Immature natural killer cell (primary cell): ENCODE measurements around the gene WNT3A. TPM values are rescaled to one million over a fixed set of nuclear protein-coding genes. Genes with fewer than 3 reads are reported as not detected.

Experiments used
- DNase-seq, 3 donors: peaks; one replicate each; pipeline ENCODE4 v3.0.0; 2022; ENCODE audit warnings: mixed read lengths in 1 of 3
- H3K27ac Mint-ChIP-seq, 6 donors: one replicate each; pipeline ENCODE4 v1.8.0; 2020; ENCODE audit warnings: mixed read lengths in 6 of 6, mild to moderate bottlenecking in 5 of 6, inconsistent platforms in 4 of 6, moderate library complexity in 3 of 6
- H3K27me3 Mint-ChIP-seq, 3 donors: one replicate each; pipeline ENCODE4 v1.8.0; 2020 to 2021; ENCODE audit warnings: low read depth in 3 of 3, mild to moderate bottlenecking in 3 of 3, mixed read lengths in 3 of 3, moderate library complexity in 3 of 3, inconsistent platforms in 1 of 3
- H3K36me3 Mint-ChIP-seq, 3 donors: one replicate each; pipeline ENCODE4 v1.8.0; 2020; ENCODE audit warnings: mixed read lengths in 3 of 3, inconsistent platforms in 2 of 3, mild to moderate bottlenecking in 2 of 3
- H3K4me1 Mint-ChIP-seq, 2 donors: one replicate each; pipeline ENCODE4 v1.8.0; 2020; ENCODE audit warnings: inconsistent platforms in 2 of 2, mild to moderate bottlenecking in 2 of 2, mixed read lengths in 2 of 2, moderate library complexity in 1 of 2
- H3K4me3 Mint-ChIP-seq, 5 donors: one replicate each; pipeline ENCODE4 v1.8.0; 2020; ENCODE audit warnings: mild to moderate bottlenecking in 5 of 5, mixed read lengths in 5 of 5, inconsistent platforms in 3 of 5, moderate library complexity in 3 of 5
- H3K9me3 Mint-ChIP-seq, 6 donors: one replicate each; pipeline ENCODE4 v1.8.0; 2020; ENCODE audit warnings: mild to moderate bottlenecking in 6 of 6, mixed read lengths in 6 of 6, inconsistent platforms in 4 of 6, moderate library complexity in 3 of 6
- polyA plus RNA-seq, 3 donors: library from polyadenylated mRNA; unstranded; fragments of 300-500 nt; fragmentation: Illumina TruSeq; gene quantifications; one replicate each; pipeline ENCODE4 v1.2.3, GENCODE V29; 2021

The WNT3A gene
- polyA plus RNA-seq, 3 donors from 2014 or later: not detected

- Mint-ChIP-seq H3K27me3 (peaks cover 8 to 31% (median 17%) of the 10 kb centered on the region in 3 donors), H3K4me1 (peaks cover 65 to 67% of the 10 kb centered on the region in 2 donors), H3K9me3 (no peaks in the 10 kb centered on the region), H3K36me3 (peaks cover 0 to 5% (median 0%) of the 10 kb centered on the region in 3 donors), H3K4me3 (peak overlapping the region; percentile 94 to 98 (median 94)), H3K27ac (peak overlapping the region; percentile 94 to 98 (median 96))
- no peak for DNase-seq
These were observed 77.5 kb downstream of the WNT3A start for GRCh38 chr1:228084325-228084724.

GRCh38 chr1:228084797-228085196 is 78.0 kb downstream of the WNT3A start:
- Mint-ChIP-seq H3K9me3 (no peaks in the 10 kb centered on the region), H3K27me3 (peaks cover 8 to 34% (median 17%) of the 10 kb centered on the region in 3 donors), H3K4me1 (peaks cover 70 to 72% of the 10 kb centered on the region in 2 donors), H3K27ac (peak overlapping the region; percentile 94 to 98 (median 96)), H3K4me3 (peak overlapping the region; percentile 94 to 98 (median 94)), H3K36me3 (peaks cover 0 to 5% (median 0%) of the 10 kb centered on the region in 3 donors)
- DNase-seq: no peak

DNA sequence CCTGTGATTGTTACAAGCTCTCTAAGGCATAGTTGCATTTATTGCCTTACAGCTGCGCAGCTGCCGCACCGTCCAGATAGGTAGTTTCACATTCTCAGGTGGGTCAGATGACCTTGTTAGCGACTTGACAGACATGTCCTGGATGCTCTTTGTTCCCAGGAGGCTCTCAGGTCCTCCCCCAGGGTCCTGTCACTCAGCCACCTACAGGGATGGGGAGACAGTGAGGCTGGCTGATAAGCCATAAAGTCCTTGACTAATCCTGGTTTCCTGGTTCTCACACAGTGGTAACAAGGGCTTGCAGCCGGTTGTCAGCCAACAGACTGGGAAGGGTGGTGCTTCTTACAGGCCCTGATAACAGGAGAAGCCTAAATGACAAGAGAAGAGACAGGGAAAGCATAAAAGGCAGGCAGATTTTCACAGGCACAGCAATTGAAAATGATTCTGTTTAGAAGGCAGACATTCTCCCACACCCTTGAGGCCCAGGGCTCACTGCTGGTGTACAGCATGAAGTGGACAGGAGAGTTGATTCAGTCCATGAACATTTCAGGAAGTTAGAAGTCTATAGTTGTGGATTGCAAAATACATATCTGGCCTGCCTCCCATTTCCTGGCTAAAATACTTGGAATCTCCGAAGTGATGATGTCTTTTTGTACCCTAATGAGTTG is 78.6 kb downstream of the WNT3A start:
- Mint-ChIP-seq H3K36me3 (peaks cover 0 to 5% (median 0%) of the 10 kb centered on the region in 3 donors), H3K4me1 (peaks cover 76 to 78% of the 10 kb centered on the region in 2 donors), H3K9me3 (no peaks in the 10 kb centered on the region), H3K27me3 (peaks cover 8 to 36% (median 17%) of the 10 kb centered on the region in 3 donors), H3K27ac (peak overlapping the region; percentile 94 to 98 (median 96)), H3K4me3 (peak overlapping the region; percentile 94 to 98 (median 94))
- DNase-seq: no peak

GRCh38 chr1:228087771-228088251 is 81.0 kb downstream of the WNT3A start:
- Mint-ChIP-seq H3K36me3 (peaks cover 0 to 5% (median 0%) of the 10 kb centered on the region in 3 donors), H3K4me3 (peak overlapping the region; percentile 72 to 91 (median 88)), H3K27me3 (peaks cover 8 to 36% (median 15%) of the 10 kb centered on the region in 3 donors), H3K4me1 (peaks cover 95 to 97% of the 10 kb centered on the region in 2 donors), H3K9me3 (no peaks in the 10 kb centered on the region), H3K27ac (peak overlapping the region; percentile 90 to 96 (median 94))
- no peak for DNase-seq

DNA sequence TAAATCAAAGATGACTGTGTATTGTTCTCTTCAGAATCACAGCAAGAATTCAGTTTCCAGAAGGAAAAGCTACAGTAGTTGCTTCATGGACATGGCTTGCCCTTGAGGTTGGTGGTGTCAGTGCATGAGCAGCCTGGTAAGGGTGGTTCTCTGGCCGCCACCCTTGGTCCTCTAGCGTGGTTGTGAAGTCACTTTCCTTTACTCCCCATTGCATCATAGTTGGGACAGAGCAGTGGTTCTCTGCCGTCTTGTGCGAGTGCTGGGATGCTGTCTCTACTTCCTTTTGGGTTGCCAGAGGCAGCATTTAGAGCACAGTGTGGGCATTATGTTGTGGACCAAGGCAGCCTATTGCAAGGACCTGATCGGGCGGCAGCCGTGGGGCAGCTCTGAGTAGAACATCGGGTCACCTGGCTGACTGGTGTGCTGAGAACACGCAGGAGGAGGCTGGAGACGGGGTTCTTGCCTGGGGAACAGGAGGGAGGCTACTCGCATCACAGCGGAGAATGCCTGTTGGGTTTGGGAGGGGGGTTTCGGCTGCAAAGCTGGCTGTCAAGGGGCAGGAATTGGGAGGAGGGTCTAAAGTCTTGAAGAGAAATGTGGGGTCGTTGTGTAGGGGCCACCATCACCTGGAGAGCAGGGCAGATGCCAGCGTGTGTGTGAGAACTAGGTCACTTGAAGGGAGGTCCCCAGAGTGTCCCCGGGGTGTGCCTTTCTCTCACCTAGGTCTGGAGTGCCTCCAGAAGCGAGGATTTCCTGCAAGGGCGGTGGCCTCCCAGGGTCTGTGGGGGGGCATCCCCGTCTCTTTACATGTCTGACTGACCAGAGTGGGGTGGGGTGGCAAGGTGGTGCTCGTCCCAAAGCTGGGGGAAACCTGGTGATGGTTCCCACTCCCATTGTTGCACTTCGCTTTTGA is 82.0 kb downstream of the WNT3A start:
- peak overlapping the region; percentile 72 to 91 (median 88) for H3K4me3 Mint-ChIP-seq
- H3K36me3 Mint-ChIP-seq: peaks cover 0 to 5% (median 0%) of the 10 kb centered on the region in 3 donors
- H3K27ac Mint-ChIP-seq: peak overlapping the region; percentile 90 to 96 (median 94)
- H3K9me3 Mint-ChIP-seq: no peaks in the 10 kb centered on the region
- peaks cover 4 to 34% (median 9%) of the 10 kb centered on the region in 3 donors for H3K27me3 Mint-ChIP-seq
- peaks cover 95 to 96% of the 10 kb centered on the region in 2 donors for H3K4me1 Mint-ChIP-seq
- DNase-seq: no peak

DNA sequence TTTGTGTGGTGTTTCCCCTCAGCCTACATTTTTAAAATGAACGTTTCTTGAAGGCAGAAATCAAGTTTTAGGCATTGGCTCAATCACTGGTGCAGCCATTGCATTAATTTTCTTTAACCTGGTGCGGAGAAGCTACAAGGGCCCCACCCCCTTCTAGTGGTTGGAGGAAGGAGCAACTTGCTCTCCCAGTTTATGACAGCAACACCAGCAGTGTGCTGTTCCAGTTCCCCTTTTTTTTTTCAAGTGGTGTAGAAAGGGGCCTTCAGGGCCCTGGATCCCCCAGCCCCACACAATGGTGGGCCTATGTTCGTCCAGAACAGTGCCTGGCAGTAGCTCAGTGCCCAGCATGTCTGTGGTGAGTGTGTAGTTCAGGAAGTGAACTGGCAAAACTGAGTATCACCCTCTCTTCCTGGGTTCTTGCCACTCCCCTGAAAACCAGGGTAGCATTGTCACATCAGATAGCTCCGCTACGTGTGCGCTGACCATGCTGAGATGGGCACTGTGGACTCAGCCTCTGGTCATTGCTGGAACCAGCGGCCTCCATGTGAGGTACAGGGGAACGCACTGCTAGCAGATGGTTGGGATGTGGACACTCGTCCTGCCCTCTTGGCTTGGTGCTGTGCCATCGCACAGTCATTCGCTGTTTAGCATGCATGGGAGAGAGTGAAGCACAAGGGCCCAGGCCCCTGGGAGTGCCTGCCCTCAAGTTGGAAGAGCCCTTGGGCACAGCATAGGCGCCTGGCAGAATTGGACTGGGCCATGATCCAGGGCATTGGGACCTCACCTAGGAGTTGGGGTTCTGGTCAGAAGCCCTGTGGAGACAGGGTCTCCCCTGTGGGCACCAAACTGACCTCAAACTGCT is 83.0 kb downstream of the WNT3A start:
- H3K27me3 Mint-ChIP-seq: peaks cover 6 to 27% (median 6%) of the 10 kb centered on the region in 3 donors
- peaks cover 0 to 2% (median under 1%) of the 10 kb centered on the region in 6 donors for H3K9me3 Mint-ChIP-seq
- peak overlapping the region; percentile 90 to 96 (median 94) for H3K27ac Mint-ChIP-seq
- peak overlapping the region; percentile 72 to 91 (median 88) for H3K4me3 Mint-ChIP-seq
- H3K4me1 Mint-ChIP-seq: peaks cover 94 to 96% of the 10 kb centered on the region in 2 donors
- peaks cover 4 to 7% (median 6%) of the 10 kb centered on the region in 3 donors for H3K36me3 Mint-ChIP-seq
- DNase-seq: no peak

DNA sequence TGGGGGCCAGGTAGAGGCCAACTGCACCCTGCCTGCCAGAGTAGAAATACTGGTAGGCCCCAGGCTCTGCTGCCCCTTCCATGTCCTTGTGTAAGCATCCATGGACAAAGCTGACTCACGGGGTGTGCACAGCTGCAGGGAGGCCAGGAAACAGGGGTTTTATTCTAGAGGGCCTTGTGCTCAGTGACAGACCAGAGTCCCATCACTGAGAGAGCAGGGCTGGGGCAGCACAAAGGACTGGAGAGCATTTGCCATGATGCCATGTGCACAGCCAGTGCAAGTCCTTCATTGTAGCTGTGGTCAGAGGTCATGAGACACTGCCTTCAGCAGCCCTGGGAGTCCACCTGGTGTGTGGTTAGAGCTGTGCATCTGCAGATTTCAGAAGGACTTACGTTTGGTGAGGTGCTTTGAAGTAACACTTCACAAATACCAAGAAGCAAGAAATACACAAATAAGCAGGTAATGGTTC is 83.8 kb downstream of the WNT3A start:
- Mint-ChIP-seq H3K4me1 (peaks cover 94 to 96% of the 10 kb centered on the region in 2 donors), H3K9me3 (peaks cover 0 to 5% (median 2%) of the 10 kb centered on the region in 6 donors), H3K36me3 (peaks cover 11 to 16% (median 13%) of the 10 kb centered on the region in 3 donors), H3K4me3 (peak overlapping the region; percentile 53 to 91 (median 88)), H3K27ac (peak overlapping the region; percentile 62 to 95 (median 92)), H3K27me3 (peaks cover 6 to 24% (median 8%) of the 10 kb centered on the region in 3 donors)
- DNase-seq: no peak

GRCh38 chr1:228091084-228091483 is 84.3 kb downstream of the WNT3A start:
- Mint-ChIP-seq H3K27ac (peak overlapping the region; percentile 67 to 95 (median 84)), H3K4me3 (peak overlapping the region; percentile 27 to 91 (median 53)), H3K9me3 (peaks cover 0 to 5% (median 2%) of the 10 kb centered on the region in 6 donors), H3K36me3 (peaks cover 13 to 20% (median 15%) of the 10 kb centered on the region in 3 donors), H3K27me3 (peaks cover 6 to 24% (median 9%) of the 10 kb centered on the region in 3 donors), H3K4me1 (peaks cover 94 to 96% of the 10 kb centered on the region in 2 donors)
- DNase-seq: no peak

GRCh38 chr1:228092342-228093049 is 85.7 kb downstream of the WNT3A start:
- peaks cover 88 to 94% of the 10 kb centered on the region in 2 donors for H3K4me1 Mint-ChIP-seq
- H3K36me3 Mint-ChIP-seq: peaks cover 13 to 22% (median 15%) of the 10 kb centered on the region in 3 donors
- peak overlapping the region in 5 of 6 donors; percentile 27 to 94 (median 59) for H3K27ac Mint-ChIP-seq
- DNase-seq: no peak
- H3K4me3 Mint-ChIP-seq: peak overlapping the region in 3 of 5 donors; percentile 13 to 38 (median 20)
- H3K9me3 Mint-ChIP-seq: peaks cover 0 to 5% (median 2%) of the 10 kb centered on the region in 6 donors
- peaks cover 8 to 21% (median 11%) of the 10 kb centered on the region in 3 donors for H3K27me3 Mint-ChIP-seq

- DNase-seq: no peak
- H3K36me3 Mint-ChIP-seq: peaks cover 13 to 28% (median 15%) of the 10 kb centered on the region in 3 donors
- H3K4me3 Mint-ChIP-seq: peak overlapping the region in 1 of 5 donors; percentile 13
- peak overlapping the region in 1 of 6 donors; percentile 34 for H3K27ac Mint-ChIP-seq
- H3K4me1 Mint-ChIP-seq: peaks cover 85 to 93% of the 10 kb centered on the region in 2 donors
- peaks cover 7 to 27% (median 13%) of the 10 kb centered on the region in 3 donors for H3K27me3 Mint-ChIP-seq
- H3K9me3 Mint-ChIP-seq: peaks cover 0 to 5% (median 2%) of the 10 kb centered on the region in 6 donors
These were observed 86.5 kb downstream of the WNT3A start for GRCh38 chr1:228093050-228093906.

DNA sequence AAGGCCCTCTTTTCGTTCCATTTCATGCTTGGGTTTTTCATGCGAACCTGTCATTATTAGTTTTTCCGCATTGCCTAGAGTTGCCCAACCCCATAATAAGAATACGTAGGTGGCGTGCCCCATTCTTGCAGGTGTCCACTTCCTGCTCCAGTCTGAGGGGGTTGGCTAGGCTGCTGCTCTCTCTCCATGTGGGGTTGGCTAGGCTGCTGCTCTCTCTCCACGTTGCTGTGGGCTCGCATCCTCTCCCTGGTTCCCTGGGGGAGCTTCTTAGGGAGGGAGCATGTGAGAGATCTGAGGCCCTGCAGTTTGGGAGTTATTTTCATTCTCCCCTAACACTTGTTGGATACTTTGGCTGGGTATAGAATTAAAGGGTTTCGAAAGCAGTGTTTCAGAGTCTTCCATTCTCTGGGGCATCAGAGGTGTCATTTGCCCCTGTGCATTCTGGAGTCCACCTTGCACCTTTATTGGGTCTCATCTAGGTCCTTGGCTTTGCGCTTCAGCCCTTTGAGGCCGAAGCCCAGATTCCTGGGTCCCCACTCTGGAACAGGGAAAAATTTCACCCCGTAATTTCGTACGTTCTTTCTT is 87.7 kb downstream of the WNT3A start:
- peaks cover 16 to 34% (median 18%) of the 10 kb centered on the region in 3 donors for H3K36me3 Mint-ChIP-seq
- peaks cover 0 to 5% (median 2%) of the 10 kb centered on the region in 6 donors for H3K9me3 Mint-ChIP-seq
- DNase-seq: no peak
- H3K4me3 Mint-ChIP-seq: peak overlapping the region in 1 of 5 donors; percentile 7
- H3K27ac Mint-ChIP-seq: peak overlapping the region in 4 of 6 donors; percentile 42 to 78 (median 54)
- H3K4me1 Mint-ChIP-seq: peaks cover 73 to 89% of the 10 kb centered on the region in 2 donors
- H3K27me3 Mint-ChIP-seq: peaks cover 6 to 25% (median 15%) of the 10 kb centered on the region in 3 donors
